ENCODE data around the gene MYLK. TPM values are rescaled to one million over a fixed set of nuclear protein-coding genes. Genes with fewer than 3 reads are reported as not detected.

Gene MYLK
- polyA plus RNA-seq, 1 donor (not counting 4 experiments of a cell fraction or from before 2014, with no cell fraction given): 7.8 TPM

DNA sequence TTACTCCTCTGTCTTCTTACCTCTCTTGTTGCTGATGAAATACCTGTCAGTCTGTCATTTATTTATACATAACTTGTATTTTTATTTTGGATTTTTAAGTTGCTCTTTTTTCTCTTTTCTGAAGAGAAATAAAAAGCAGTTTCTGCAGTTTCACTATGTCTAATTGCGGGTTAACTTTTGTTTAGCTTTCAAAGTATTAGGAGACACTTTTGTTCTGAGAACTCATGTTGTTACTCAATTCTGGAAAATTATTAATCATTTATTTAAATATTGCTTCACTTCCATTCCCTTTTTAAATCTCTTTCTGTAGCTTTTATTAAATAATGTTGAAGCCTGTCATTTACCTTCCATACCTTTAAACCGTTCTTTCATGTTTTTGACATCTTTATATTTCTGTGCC lies 29.2 kb downstream of the MYLK start:
- FAIRE-seq (no peak), DNase-seq (ENCODE audit: low read depth, low spot score) (no peak)
- H3K79me2 ChIP-seq (ENCODE audit: control insufficient read depth, insufficient read depth, low read length): no peaks in the 10 kb centered on the region
- H3K9ac ChIP-seq (ENCODE audit: control insufficient read depth, extremely low read depth, insufficient read depth, low read length): no peak overlapping the region
- no peaks in the 10 kb centered on the region for H3K4me1 ChIP-seq (ENCODE audit: control insufficient read depth, extremely low read depth, insufficient read depth, low read length)
- TF ChIP-seq EZH2 (IDR thresholded peaks at IDR 0.05; ENCODE audit: low read length): no peak
- TF ChIP-seq, protein P1, sequence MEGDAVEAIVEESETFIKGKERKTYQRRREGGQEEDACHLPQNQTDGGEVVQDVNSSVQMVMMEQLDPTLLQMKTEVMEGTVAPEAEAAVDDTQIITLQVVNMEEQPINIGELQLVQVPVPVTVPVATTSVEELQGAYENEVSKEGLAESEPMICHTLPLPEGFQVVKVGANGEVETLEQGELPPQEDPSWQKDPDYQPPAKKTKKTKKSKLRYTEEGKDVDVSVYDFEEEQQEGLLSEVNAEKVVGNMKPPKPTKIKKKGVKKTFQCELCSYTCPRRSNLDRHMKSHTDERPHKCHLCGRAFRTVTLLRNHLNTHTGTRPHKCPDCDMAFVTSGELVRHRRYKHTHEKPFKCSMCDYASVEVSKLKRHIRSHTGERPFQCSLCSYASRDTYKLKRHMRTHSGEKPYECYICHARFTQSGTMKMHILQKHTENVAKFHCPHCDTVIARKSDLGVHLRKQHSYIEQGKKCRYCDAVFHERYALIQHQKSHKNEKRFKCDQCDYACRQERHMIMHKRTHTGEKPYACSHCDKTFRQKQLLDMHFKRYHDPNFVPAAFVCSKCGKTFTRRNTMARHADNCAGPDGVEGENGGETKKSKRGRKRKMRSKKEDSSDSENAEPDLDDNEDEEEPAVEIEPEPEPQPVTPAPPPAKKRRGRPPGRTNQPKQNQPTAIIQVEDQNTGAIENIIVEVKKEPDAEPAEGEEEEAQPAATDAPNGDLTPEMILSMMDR (optimal IDR thresholded peaks at IDR 0.05 in 1 of 3, IDR thresholded peaks at IDR 0.05 in 1 of 3, conservative IDR thresholded peaks at IDR 0.05 in 1 of 3; ENCODE audit: extremely low read depth in 1 of 3, insufficient read depth in 2 of 3, low read length in 3 of 3): no peak
- H3K9me3 ChIP-seq (ENCODE audit: control insufficient read depth, low read depth, low read length): no peaks in the 10 kb centered on the region
- no peak overlapping the region for H3K27ac ChIP-seq (ENCODE audit: control insufficient read depth, insufficient read depth, low read length)
- H2AFZ ChIP-seq (ENCODE audit: control insufficient read depth, low read length): no peak overlapping the region
- H3K9me1 ChIP-seq (ENCODE audit: control insufficient read depth, extremely low read depth, insufficient read depth, low read length): no peaks in the 10 kb centered on the region
- H3K4me3 ChIP-seq (ENCODE audit: control insufficient read depth in 2 of 3, extremely low read depth in 1 of 3, insufficient read depth in 2 of 3, low read depth in 1 of 3, low read length in 3 of 3): no peak overlapping the region
- no peaks in the 10 kb centered on the region for H3K27me3 ChIP-seq (ENCODE audit: control insufficient read depth, extremely low read depth, insufficient read depth, low read length)
- H3K4me2 ChIP-seq (ENCODE audit: control insufficient read depth, extremely low read depth, insufficient read depth, low read depth, low read length): no peak overlapping the region
- dilution Hi-C loops (cut with MboI; ENCODE audit: extremely low pct_ligation_motif_present, low sequenced_read_pairs): no loop called here
- no peaks in the 10 kb centered on the region for H3K36me3 ChIP-seq (ENCODE audit: control insufficient read depth in 2 of 2, extremely low read depth in 1 of 2, insufficient read depth in 2 of 2, low read length in 2 of 2)
- no peaks in the 10 kb centered on the region for H4K20me1 ChIP-seq (ENCODE audit: control insufficient read depth, extremely low read depth, insufficient read depth, low read length)

DNA sequence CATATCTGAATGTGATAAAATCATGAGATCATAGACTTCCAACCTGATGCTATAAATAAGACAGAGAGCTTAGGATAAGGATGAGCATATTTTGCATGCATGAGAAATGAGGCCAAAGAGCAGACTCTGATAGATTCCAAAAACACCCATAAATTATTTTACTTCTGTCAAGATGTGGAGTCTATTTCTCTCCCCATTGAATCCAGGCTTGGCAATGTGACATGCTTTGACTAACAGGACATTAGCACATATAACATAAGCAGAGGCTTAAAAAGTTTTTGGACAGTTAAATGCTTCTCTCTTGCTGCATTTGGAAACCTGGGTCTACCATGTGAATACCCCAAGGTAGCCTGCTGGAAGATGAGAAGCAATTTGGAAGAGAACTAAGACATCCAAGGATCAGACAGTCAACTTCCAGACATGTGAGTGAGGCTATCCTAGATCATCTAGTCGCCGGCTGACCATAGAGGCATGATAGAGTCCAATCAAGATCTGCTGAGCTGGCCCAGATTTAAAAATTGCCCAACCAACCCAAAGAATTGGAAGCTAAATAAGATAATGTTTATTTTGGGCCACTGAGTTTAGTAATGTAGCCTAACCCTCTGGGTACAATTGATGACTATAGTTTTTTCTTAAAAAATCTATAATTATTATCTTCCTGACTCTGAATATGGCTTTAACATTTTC lies 30.3 kb downstream of the MYLK start:
- no peaks in the 10 kb centered on the region for H3K9me1 ChIP-seq (ENCODE audit: control insufficient read depth, extremely low read depth, insufficient read depth, low read length)
- no peaks in the 10 kb centered on the region for H3K27me3 ChIP-seq (ENCODE audit: control insufficient read depth, extremely low read depth, insufficient read depth, low read length)
- H3K4me1 ChIP-seq (ENCODE audit: control insufficient read depth, extremely low read depth, insufficient read depth, low read length): no peaks in the 10 kb centered on the region
- FAIRE-seq (no peak), DNase-seq (ENCODE audit: low read depth, low spot score) (no peak)
- H3K9me3 ChIP-seq (ENCODE audit: control insufficient read depth, low read depth, low read length): peaks cover 2% of the 10 kb centered on the region
- H3K4me3 ChIP-seq (ENCODE audit: control insufficient read depth in 2 of 3, extremely low read depth in 1 of 3, insufficient read depth in 2 of 3, low read depth in 1 of 3, low read length in 3 of 3): no peak overlapping the region
- TF ChIP-seq, protein P1 (optimal IDR thresholded peaks at IDR 0.05 in 1 of 3, IDR thresholded peaks at IDR 0.05 in 1 of 3, conservative IDR thresholded peaks at IDR 0.05 in 1 of 3; ENCODE audit: extremely low read depth in 1 of 3, insufficient read depth in 2 of 3, low read length in 3 of 3): no peak
- no peak for TF ChIP-seq EZH2 (IDR thresholded peaks at IDR 0.05; ENCODE audit: low read length)
- H3K79me2 ChIP-seq (ENCODE audit: control insufficient read depth, insufficient read depth, low read length): no peaks in the 10 kb centered on the region
- no peak overlapping the region for H3K4me2 ChIP-seq (ENCODE audit: control insufficient read depth, extremely low read depth, insufficient read depth, low read depth, low read length)
- dilution Hi-C loops (cut with MboI; ENCODE audit: extremely low pct_ligation_motif_present, low sequenced_read_pairs): no loop called here
- H3K36me3 ChIP-seq (ENCODE audit: control insufficient read depth in 2 of 2, extremely low read depth in 1 of 2, insufficient read depth in 2 of 2, low read length in 2 of 2): no peaks in the 10 kb centered on the region
- no peak overlapping the region for H3K27ac ChIP-seq (ENCODE audit: control insufficient read depth, insufficient read depth, low read length)
- H3K9ac ChIP-seq (ENCODE audit: control insufficient read depth, extremely low read depth, insufficient read depth, low read length): no peak overlapping the region
- H2AFZ ChIP-seq (ENCODE audit: control insufficient read depth, low read length): no peak overlapping the region
- H4K20me1 ChIP-seq (ENCODE audit: control insufficient read depth, extremely low read depth, insufficient read depth, low read length): no peaks in the 10 kb centered on the region

Measured in keratinocyte (primary cell).